Transverse colon (tissue), 4 donors: ENCODE measurements around the gene CRAT. TPM values are rescaled to one million over a fixed set of nuclear protein-coding genes. Genes with fewer than 3 reads are reported as not detected.

Experiments used
- DNase-seq: peaks from one replicate; pipeline ENCODE4 v3.0.0-alpha.2; 2019
- H3K27ac ChIP-seq, 4 donors: fragments of 200-600 bp; sonication (generic); 2 replicates each; pipeline ENCODE4 v1.5.1; 2016 to 2018; ENCODE audit warnings: inconsistent platforms in 4 of 4
- H3K27me3 ChIP-seq: fragments of 200-600 bp; sonication (generic); 2 replicates; pipeline ENCODE4 v1.5.1; 2017; ENCODE audit warnings: inconsistent platforms
- H3K36me3 ChIP-seq, 4 donors: fragments of 200-600 bp; sonication (generic); 2 replicates each; pipeline ENCODE4 v1.5.1; 2017 to 2019; ENCODE audit warnings: inconsistent platforms in 4 of 4
- H3K4me1 ChIP-seq, 4 donors: fragments of 200-600 bp; sonication (generic); 2 replicates each; pipeline ENCODE4 v1.5.1; 2017 to 2020; ENCODE audit warnings: inconsistent platforms in 4 of 4
- H3K4me3 ChIP-seq, 4 donors: fragments of 200-600 bp; sonication (generic); 1 replicate in 1 of 4; 2 replicates in 3 of 4; pipeline versions ENCODE4 v1.5.1 to v1.6.1; 2017 to 2019; ENCODE audit warnings: inconsistent platforms in 4 of 4
- H3K9me3 ChIP-seq, 2 donors: fragments of 200-600 bp; sonication (generic); 2 replicates each; pipeline ENCODE4 v1.5.1; 2017 to 2019; ENCODE audit warnings: inconsistent platforms in 2 of 2
- CTCF ChIP-seq, 5 experiments: fragments of 200-600 bp in 3 of 5; fragments of 450-650 bp in 2 of 5; sonication (generic) in 3 of 5; IDR thresholded peaks; 1 replicate in 2 of 5; 2 replicates in 3 of 5; pipeline ENCODE4 v1.5.1; 2016 to 2017; ENCODE audit warnings: antibody characterized with exemption in 5 of 5, inconsistent platforms in 3 of 5, mild to moderate bottlenecking in 2 of 5, moderate library complexity in 1 of 5
- EP300 ChIP-seq: sonication (generic); formaldehyde crosslinking; IDR thresholded peaks from one replicate; pipeline ENCODE4 v1.6.1; 2017; ENCODE audit warnings: antibody characterized with exemption, low read depth
- POLR2A ChIP-seq: fragments of 450-650 bp; IDR thresholded peaks from one replicate; pipeline ENCODE4 v1.6.1; 2016; ENCODE audit warnings: antibody characterized with exemption, mild to moderate bottlenecking, moderate library complexity
- POLR2AphosphoS5 ChIP-seq, 3 donors: sonication (generic); formaldehyde crosslinking; IDR thresholded peaks; one replicate each; pipeline ENCODE4 v1.6.1; 2016; ENCODE audit warnings: antibody characterized with exemption in 3 of 3
- WGBS, 2 donors: methylation state at CpG; one replicate each; pipeline ENCODE4 v1.1.5; 2018; ENCODE audit warnings: low coverage in 1 of 2; 5-methylcytosine and 5-hydroxymethylcytosine counted together
- in situ Hi-C, 4 donors: fragments of 200-750 bp; cut with MboI; loops; one replicate each; pipeline versions ENCODE4 v1.15.0 to v1.15.1; 2017; ENCODE audit warnings: low sequenced_read_pairs in 3 of 4, low pct_ligation_motif_present in 1 of 4, low pct_unique_long_range_greater_than_20kb in 1 of 4
- intact Hi-C: fragments of 100-400 bp; cut with DNase I; formaldehyde crosslinking; loops from one replicate; pipeline ENCODE4 v1.15.1; 2023; ENCODE audit warnings: low total_unique reads
- total RNA-seq, 4 donors: library from RNA; depleted of rRNA; stranded (reverse); fragments of >200 nt; gene quantifications; one replicate each; pipeline ENCODE4 v1.1.0, GENCODE V29; 2016

Gene CRAT
- total RNA-seq, 4 donors from 2014 or later, result 124 to 161 (median 136) TPM

- WGBS, 2 donors, result 69% methylated on average over 15 of the region's 15 CpGs; no CpG with 5 or more reads in 1 of the 2 donors
- H3K27me3 ChIP-seq, result no peaks in the 10 kb centered on the region
- no peaks in the 10 kb centered on the region for H3K36me3 ChIP-seq
- H3K27ac ChIP-seq, result peak overlapping the region; percentile 99 to 100 (median 100)
- intact Hi-C loops, result loop anchor here (5.0 kb wide), 2 partner anchors 35 to 350 kb away; partner anchors contain the start of gene IER5L
- no peak for TF ChIP-seq CTCF (IDR thresholded peaks at IDR 0.05)
- TF ChIP-seq POLR2AphosphoS5 (IDR thresholded peaks at IDR 0.05), result no peak
- TF ChIP-seq EP300, result no peak
- TF ChIP-seq POLR2A, result no peak
- DNase-seq, result no peak
- no peaks in the 10 kb centered on the region for H3K9me3 ChIP-seq
- peaks cover 53 to 93% (median 80%) of the 10 kb centered on the region in 4 donors for H3K4me1 ChIP-seq
- H3K4me3 ChIP-seq, result peak overlapping the region in 1 of 4 donors; percentile 46
- in situ Hi-C loops, result loop anchor here in 2 of 4 donors (25.0 kb wide), 1 partner anchor 645 kb away; no protein-coding TSS in a partner anchor
Measured at GRCh38 chr9:129142138-129142935, 31.7 kb upstream of the CRAT start.

- no peaks in the 10 kb centered on the region for H3K9me3 ChIP-seq
- peaks cover 52 to 83% (median 71%) of the 10 kb centered on the region in 4 donors for H3K4me1 ChIP-seq
- peak; percentile 69 for DNase-seq
- peak overlapping the region; percentile 99 to 100 (median 100) for H3K27ac ChIP-seq
- peak overlapping the region in 2 of 4 donors; percentile 35 to 46 for H3K4me3 ChIP-seq
- 0 to 33% methylated on average over 1 to 12 of the region's 13 CpGs for WGBS, 2 donors
- in situ Hi-C loops (loop anchor here in 2 of 4 donors (25.0 kb wide), 1 partner anchor 646 kb away; no protein-coding TSS in a partner anchor), intact Hi-C loops (loop anchor here (5.0 kb wide), 2 partner anchors 36 to 351 kb away; partner anchors contain the start of gene IER5L)
- no peak for TF ChIP-seq POLR2A
- no peak for TF ChIP-seq EP300
- no peak for TF ChIP-seq CTCF (IDR thresholded peaks at IDR 0.05)
- peak in 1 of 3 donors; percentile 40 for TF ChIP-seq POLR2AphosphoS5 (IDR thresholded peaks at IDR 0.05)
- no peaks in the 10 kb centered on the region for H3K36me3 ChIP-seq
- H3K27me3 ChIP-seq, result no peaks in the 10 kb centered on the region
Measured at GRCh38 chr9:129141066-129142041, 30.8 kb upstream of the CRAT start.

- Histone ChIP-seq H3K27me3 (no peaks in the 10 kb centered on the region), H3K27ac (peak overlapping the region; percentile 99 to 100 (median 100)), H3K36me3 (no peaks in the 10 kb centered on the region), H3K4me1 (peaks cover 44 to 75% (median 63%) of the 10 kb centered on the region in 4 donors), H3K4me3 (peak overlapping the region; percentile 11 to 46 (median 28)), H3K9me3 (no peaks in the 10 kb centered on the region)
- peak; percentile 5 for TF ChIP-seq POLR2A
- TF ChIP-seq POLR2AphosphoS5 (IDR thresholded peaks at IDR 0.05), result no peak
- 0 to 13% methylated on average over 1 to 6 of the region's 8 CpGs for WGBS, 2 donors
- in situ Hi-C loops, result loop anchor here in 2 of 4 donors (25.0 kb wide), 1 partner anchor 647 kb away; no protein-coding TSS in a partner anchor
- intact Hi-C loops, result loop anchor here (5.0 kb wide), 2 partner anchors 37 to 352 kb away; partner anchors contain the start of gene IER5L
- DNase-seq, result peak; percentile 55
Measured at GRCh38 chr9:129140397-129141065, 29.9 kb upstream of the CRAT start.

- WGBS, 2 donors, result 0 to 1% methylated on average over 3 to 11 of the region's 11 CpGs
- H3K4me3 ChIP-seq, result peak overlapping the region; percentile 11 to 46 (median 28)
- peak; percentile 87 for DNase-seq
- intact Hi-C loops, result loop anchor here (1.0 to 10.0 kb wide), 4 partner anchors 37 to 645 kb away; partner anchors contain the start of gene IER5L
- TF ChIP-seq POLR2AphosphoS5 (IDR thresholded peaks at IDR 0.05) (peak; percentile 83 to 87 (median 86)), CTCF (IDR thresholded peaks at IDR 0.05) (no peak), EP300 (peak; percentile 77), POLR2A (peak; percentile 72)
- H3K27ac ChIP-seq, result peak overlapping the region; percentile 99 to 100 (median 100)
- H3K27me3 ChIP-seq, result no peaks in the 10 kb centered on the region
- in situ Hi-C loops, result loop anchor here (5.0 to 25.0 kb wide), 5 partner anchors 472 to 647 kb away; no protein-coding TSS in a partner anchor
- H3K9me3 ChIP-seq, result no peaks in the 10 kb centered on the region
- peaks cover 39 to 69% (median 58%) of the 10 kb centered on the region in 4 donors for H3K4me1 ChIP-seq
- H3K36me3 ChIP-seq, result no peaks in the 10 kb centered on the region
Measured at GRCh38 chr9:129139993-129140396, 29.4 kb upstream of the CRAT start.
